Endothelial cell of umbilical vein (primary cell): ENCODE measurements around the gene SNX25. TPM values are rescaled to one million over a fixed set of nuclear protein-coding genes. Genes with fewer than 3 reads are reported as not detected.

Experiments
- BruUV-seq: library from RNA; stranded (reverse); fragments of 400-500 nt; replicated peaks from 2 replicates; lab custom pipeline; 2021; lab: Mats Ljungman, UMichigan
- CTCF ChIA-PET: fragments of 300-600, 350-600 bp; sonication (Branson Sonifier 250); formaldehyde crosslinking; loops from one replicate; lab custom pipeline; 2021; ENCODE audit warnings: antibody characterized with exemption, inconsistent platforms; lab: Charles Lee
- POLR2A ChIA-PET: fragments of 300-600, 350-600 bp; sonication (Branson Sonifier 250); formaldehyde crosslinking; loops from one replicate; lab custom pipeline; 2021; ENCODE audit warnings: antibody characterized with exemption, inconsistent platforms; lab: Charles Lee
- DNase-seq: peaks from one replicate; pipeline ENCODE4 v3.0.0-alpha.2; 2011; ENCODE audit warnings: low read depth, low spot score
- FAIRE-seq: peaks from 2 replicates; lab custom pipeline; 2011; peaks lifted over from hg19 to GRCh38; lab: Jason Lieb, UNC
- H2AFZ ChIP-seq: 2 replicates; pipeline ENCODE4 v1.6.0; 2012; ENCODE audit warnings: low read depth, low read length, control low read depth, inconsistent platforms
- H3K27ac ChIP-seq: 2 replicates; pipeline ENCODE4 v1.5.1; 2011; ENCODE audit warnings: low read depth, mild to moderate bottlenecking, control low read depth, low read length, moderate library complexity; ENCODE audit not compliant: insufficient read depth
- H3K27me3 ChIP-seq, 2 experiments: 2 replicates each; pipeline versions ENCODE4 v1.6.0 to v1.6.1; 2011; ENCODE audit warnings: low read length in 2 of 2, mixed read lengths in 1 of 2; ENCODE audit not compliant: control insufficient read depth in 2 of 2, insufficient read depth in 2 of 2
- H3K36me3 ChIP-seq, 2 experiments: 2 replicates in 1 of 2; 3 replicates in 1 of 2; pipeline ENCODE4 v1.5.1; 2011; ENCODE audit warnings: low read length in 2 of 2, mild to moderate bottlenecking in 1 of 2, moderate library complexity in 1 of 2; ENCODE audit not compliant: control insufficient read depth in 2 of 2, insufficient read depth in 2 of 2; ENCODE audit errors: extremely low read depth in 1 of 2
- H3K4me1 ChIP-seq: 3 replicates; pipeline ENCODE4 v1.5.1; 2011; ENCODE audit warnings: mild to moderate bottlenecking, low read length; ENCODE audit not compliant: control insufficient read depth, insufficient read depth; ENCODE audit errors: extremely low read depth
- H3K4me2 ChIP-seq: 2 replicates; pipeline ENCODE4 v1.6.1; 2011; ENCODE audit warnings: low read length, control low read depth, mixed read lengths; ENCODE audit not compliant: insufficient read depth
- H3K4me3 ChIP-seq, 3 experiments: fragments of 200-600 bp in 1 of 3; sonication (generic), shearing (Covaris generic) in 1 of 3; replicated peaks in 1 of 3; 2 replicates each; pipeline ENCODE4 v1.5.1; 2011 to 2016; ENCODE audit warnings: control low read depth in 3 of 3, low read length in 3 of 3, mild to moderate bottlenecking in 2 of 3, inconsistent platforms in 1 of 3, low read depth in 1 of 3, moderate library complexity in 1 of 3; ENCODE audit not compliant: insufficient read depth in 1 of 3
- H3K79me2 ChIP-seq: 2 replicates; pipeline ENCODE4 v1.6.0; 2012; ENCODE audit warnings: low read length, inconsistent platforms; ENCODE audit not compliant: control insufficient read depth, insufficient read depth
- H3K9ac ChIP-seq: replicated peaks from 2 replicates; pipeline ENCODE3; 2011; ENCODE audit warnings: low read length, control low read depth; ENCODE audit not compliant: insufficient read depth; ENCODE audit errors: extremely low read depth
- H3K9me1 ChIP-seq: replicated peaks from 3 replicates; pipeline ENCODE4 v1.6.0; 2011; ENCODE audit warnings: mild to moderate bottlenecking, low read length; ENCODE audit not compliant: control insufficient read depth, insufficient read depth; ENCODE audit errors: extremely low read depth
- H3K9me3 ChIP-seq: replicated peaks from 2 replicates; pipeline ENCODE4 v1.5.1; 2012; ENCODE audit warnings: low read length, inconsistent platforms; ENCODE audit not compliant: control insufficient read depth, insufficient read depth
- H4K20me1 ChIP-seq: replicated peaks from 2 replicates; pipeline ENCODE3; 2011; ENCODE audit warnings: mild to moderate bottlenecking, low read length; ENCODE audit not compliant: control insufficient read depth, insufficient read depth; ENCODE audit errors: extremely low read depth
- CTCF ChIP-seq, 2 donors: IDR thresholded peaks; 1 replicate in 1 of 2; 2 replicates in 1 of 2; pipeline ENCODE4 v1.5.1; 2011; ENCODE audit warnings: low read length in 2 of 2, mild to moderate bottlenecking in 2 of 2, moderate library complexity in 2 of 2, control low read depth in 1 of 2, inconsistent platforms in 1 of 2, low read depth in 1 of 2; ENCODE audit not compliant: insufficient read depth in 1 of 2; ENCODE audit errors: extremely low read depth in 1 of 2
- EZH2 ChIP-seq: IDR thresholded peaks from 2 replicates; pipeline ENCODE4 v1.6.1; 2012; ENCODE audit warnings: borderline replicate concordance, low read depth, mild to moderate bottlenecking, moderate library complexity, low read length, inconsistent platforms; ENCODE audit not compliant: severe bottlenecking
- FOS ChIP-seq: IDR thresholded peaks from 2 replicates; pipeline ENCODE4 v1.6.1; 2011; ENCODE audit warnings: mild to moderate bottlenecking, low read length, moderate library complexity, borderline replicate concordance; ENCODE audit not compliant: insufficient read depth
- GATA2 ChIP-seq: IDR thresholded peaks from 2 replicates; pipeline ENCODE4 v1.7.0; 2011; ENCODE audit warnings: low read depth, mild to moderate bottlenecking, moderate library complexity, mixed read lengths, low read length; ENCODE audit not compliant: insufficient read length, insufficient read depth
- JUN ChIP-seq: IDR thresholded peaks from 2 replicates; pipeline ENCODE4 v1.6.1; 2011; ENCODE audit warnings: borderline replicate concordance, low read depth; ENCODE audit not compliant: insufficient read length, insufficient read depth
- MAX ChIP-seq: IDR thresholded peaks from 2 replicates; pipeline ENCODE4 v1.6.1; 2011; ENCODE audit not compliant: insufficient read depth, insufficient read length
- MYC ChIP-seq: IDR thresholded peaks from one replicate; pipeline ENCODE4 v1.6.1; 2011; ENCODE audit warnings: mild to moderate bottlenecking, low read depth, low read length
- POLR2A ChIP-seq: IDR thresholded peaks from 2 replicates; pipeline ENCODE4 v1.6.1; 2012; ENCODE audit warnings: low read depth, mild to moderate bottlenecking, control low read depth, low read length
- POLR2AphosphoS5 ChIP-seq: IDR thresholded peaks from 2 replicates; pipeline ENCODE4 v1.6.1; 2012; ENCODE audit warnings: low read depth, mild to moderate bottlenecking, control low read depth, low read length, moderate library complexity; ENCODE audit not compliant: insufficient read depth
- dilution Hi-C: fragments of 300-500 bp; cut with MboI; formaldehyde crosslinking; loops from one replicate; pipeline ENCODE4 v1.15.0; 2019; ENCODE audit warnings: low sequenced_read_pairs; ENCODE audit not compliant: extremely low pct_ligation_motif_present
- intact Hi-C: fragments of 100-400 bp; cut with micrococcal nuclease; formaldehyde crosslinking; loops from one replicate; pipeline ENCODE4 v1.10.0; 2022
- polyA plus RNA-seq, 4 experiments: library from polyadenylated mRNA; depleted of rRNA in 3 of 4; stranded (reverse) in 3 of 4; unstranded in 1 of 4; fragments of >200 nt; gene quantifications; 2 replicates each; pipeline versions ENCODE4 v1.2.1 to v1.2.3, GENCODE V29; 2011 to 2012; ENCODE audit warnings: missing spikeins in 1 of 4
- total RNA-seq: library from RNA; stranded (reverse); gene quantifications from 2 replicates; pipeline ENCODE4 v1.2.3, GENCODE V29; 2021

The SNX25 gene
- total and polyA plus RNA-seq, 2 donors (not counting 3 experiments of a cell fraction or from before 2014, with no cell fraction given): 6.6 to 16.1 TPM

GRCh38 chr4:185369731-185370130, 160.3 kb downstream of the SNX25 start:
- FAIRE-seq: no peak

More at GRCh38 chr4:185369731-185370130, 160.3 kb downstream of the SNX25 start:
- Histone ChIP-seq H3K4me3 (no peak overlapping the region), H2AFZ (no peak overlapping the region), H3K36me3 (peaks cover 0 to 1% of the 10 kb centered on the region in 2 experiments), H3K4me1 (peaks cover 7% of the 10 kb centered on the region), H3K27ac (no peak overlapping the region), H3K79me2 (no peaks in the 10 kb centered on the region), H3K9ac (no peak overlapping the region), H3K9me1 (no peaks in the 10 kb centered on the region), H3K27me3 (no peaks in the 10 kb centered on the region), H4K20me1 (no peaks in the 10 kb centered on the region), H3K9me3 (no peaks in the 10 kb centered on the region), H3K4me2 (no peak overlapping the region)
- dilution Hi-C loops (no loop called here), intact Hi-C loops (no loop called here)
- no TSS peak for BruUV-seq
- CTCF ChIA-PET: no interaction called here
- TF ChIP-seq GATA2 (no peak), MYC (no peak), POLR2A (no peak), JUN (no peak), MAX (no peak), POLR2AphosphoS5 (no peak), CTCF (IDR thresholded peaks at IDR 0.05; ENCODE audit: extremely low read depth in 1 of 2, insufficient read depth in 1 of 2, low read depth in 1 of 2, low read length in 2 of 2) (no peak), FOS (no peak), EZH2 (no peak)
- POLR2A ChIA-PET: no interaction called here
- no peak for DNase-seq
